SK-N-SH treated with all-trans-retinoic acid at 6 μM for 48 hours (cell line): ENCODE data around the gene SPN.

Source experiments
- BACH2 ChIP-seq: fragments of 250-450 bp; sonication (Bioruptor Pico); IDR thresholded peaks from 2 replicates; pipeline ENCODE4 v1.9.0; 2021; ENCODE audit warnings: mild to moderate bottlenecking, borderline replicate concordance
- CSRNP3 ChIP-seq: fragments of 250-450 bp; sonication (Bioruptor Pico); IDR thresholded peaks from 2 replicates; pipeline ENCODE4 v1.5.1; 2021; ENCODE audit warnings: mild to moderate bottlenecking, moderate library complexity
- SNAI2 ChIP-seq: fragments of 250-450 bp; sonication (Bioruptor Pico); IDR thresholded peaks from 2 replicates; pipeline ENCODE4 v1.5.0; 2020; ENCODE audit warnings: mild to moderate bottlenecking, moderate library complexity
- TCF4 ChIP-seq: fragments of 250-450 bp; sonication (Bioruptor Pico); IDR thresholded peaks from 2 replicates; pipeline ENCODE4 v1.8.0; 2021; ENCODE audit warnings: mild to moderate bottlenecking, moderate library complexity, borderline replicate concordance
- ZFP30 ChIP-seq: fragments of 450-650 bp; formaldehyde crosslinking; IDR thresholded peaks from 2 replicates; pipeline ENCODE4 v1.5.0; 2022; ENCODE audit warnings: mild to moderate bottlenecking, moderate library complexity
- ZNF8 ChIP-seq: fragments of 450-650 bp; formaldehyde crosslinking; IDR thresholded peaks from 2 replicates; pipeline ENCODE4 v1.5.0; 2020; ENCODE audit warnings: mild to moderate bottlenecking, moderate library complexity
- TF ChIP-seq, protein P1 (sequence below): fragments of 250-450 bp; sonication (Bioruptor Pico); IDR thresholded peaks from 2 replicates; pipeline ENCODE4 v1.5.0; 2020; ENCODE audit warnings: mild to moderate bottlenecking, moderate library complexity
- TF ChIP-seq, protein P2 (sequence below): fragments of 250-450 bp; sonication (Bioruptor Pico); IDR thresholded peaks from 2 replicates; pipeline ENCODE4 v1.8.0; 2020; ENCODE audit warnings: mild to moderate bottlenecking, moderate library complexity, borderline replicate concordance
- TF ChIP-seq, protein P3 (sequence below): fragments of 250-450 bp; sonication (Bioruptor Pico); IDR thresholded peaks from 2 replicates; pipeline ENCODE4 v1.8.0; 2021; ENCODE audit warnings: low read depth, mild to moderate bottlenecking, moderate library complexity, borderline replicate concordance

- TF ChIP-seq ZFP30 (CRISPR knock-in tag) (no peak), TCF4 (CRISPR knock-in tag) (no peak), CSRNP3 (CRISPR knock-in tag) (no peak), ZNF8 (CRISPR knock-in tag) (no peak), BACH2 (CRISPR knock-in tag) (no peak), SNAI2 (CRISPR knock-in tag) (no peak)
- TF ChIP-seq, protein P1, sequence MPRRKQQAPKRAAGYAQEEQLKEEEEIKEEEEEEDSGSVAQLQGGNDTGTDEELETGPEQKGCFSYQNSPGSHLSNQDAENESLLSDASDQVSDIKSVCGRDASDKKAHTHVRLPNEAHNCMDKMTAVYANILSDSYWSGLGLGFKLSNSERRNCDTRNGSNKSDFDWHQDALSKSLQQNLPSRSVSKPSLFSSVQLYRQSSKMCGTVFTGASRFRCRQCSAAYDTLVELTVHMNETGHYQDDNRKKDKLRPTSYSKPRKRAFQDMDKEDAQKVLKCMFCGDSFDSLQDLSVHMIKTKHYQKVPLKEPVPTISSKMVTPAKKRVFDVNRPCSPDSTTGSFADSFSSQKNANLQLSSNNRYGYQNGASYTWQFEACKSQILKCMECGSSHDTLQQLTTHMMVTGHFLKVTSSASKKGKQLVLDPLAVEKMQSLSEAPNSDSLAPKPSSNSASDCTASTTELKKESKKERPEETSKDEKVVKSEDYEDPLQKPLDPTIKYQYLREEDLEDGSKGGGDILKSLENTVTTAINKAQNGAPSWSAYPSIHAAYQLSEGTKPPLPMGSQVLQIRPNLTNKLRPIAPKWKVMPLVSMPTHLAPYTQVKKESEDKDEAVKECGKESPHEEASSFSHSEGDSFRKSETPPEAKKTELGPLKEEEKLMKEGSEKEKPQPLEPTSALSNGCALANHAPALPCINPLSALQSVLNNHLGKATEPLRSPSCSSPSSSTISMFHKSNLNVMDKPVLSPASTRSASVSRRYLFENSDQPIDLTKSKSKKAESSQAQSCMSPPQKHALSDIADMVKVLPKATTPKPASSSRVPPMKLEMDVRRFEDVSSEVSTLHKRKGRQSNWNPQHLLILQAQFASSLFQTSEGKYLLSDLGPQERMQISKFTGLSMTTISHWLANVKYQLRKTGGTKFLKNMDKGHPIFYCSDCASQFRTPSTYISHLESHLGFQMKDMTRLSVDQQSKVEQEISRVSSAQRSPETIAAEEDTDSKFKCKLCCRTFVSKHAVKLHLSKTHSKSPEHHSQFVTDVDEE (CRISPR knock-in tag): no peak
- TF ChIP-seq, protein P2, sequence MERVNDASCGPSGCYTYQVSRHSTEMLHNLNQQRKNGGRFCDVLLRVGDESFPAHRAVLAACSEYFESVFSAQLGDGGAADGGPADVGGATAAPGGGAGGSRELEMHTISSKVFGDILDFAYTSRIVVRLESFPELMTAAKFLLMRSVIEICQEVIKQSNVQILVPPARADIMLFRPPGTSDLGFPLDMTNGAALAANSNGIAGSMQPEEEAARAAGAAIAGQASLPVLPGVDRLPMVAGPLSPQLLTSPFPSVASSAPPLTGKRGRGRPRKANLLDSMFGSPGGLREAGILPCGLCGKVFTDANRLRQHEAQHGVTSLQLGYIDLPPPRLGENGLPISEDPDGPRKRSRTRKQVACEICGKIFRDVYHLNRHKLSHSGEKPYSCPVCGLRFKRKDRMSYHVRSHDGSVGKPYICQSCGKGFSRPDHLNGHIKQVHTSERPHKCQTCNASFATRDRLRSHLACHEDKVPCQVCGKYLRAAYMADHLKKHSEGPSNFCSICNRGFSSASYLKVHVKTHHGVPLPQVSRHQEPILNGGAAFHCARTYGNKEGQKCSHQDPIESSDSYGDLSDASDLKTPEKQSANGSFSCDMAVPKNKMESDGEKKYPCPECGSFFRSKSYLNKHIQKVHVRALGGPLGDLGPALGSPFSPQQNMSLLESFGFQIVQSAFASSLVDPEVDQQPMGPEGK (CRISPR knock-in tag): no peak
- TF ChIP-seq, protein P3, sequence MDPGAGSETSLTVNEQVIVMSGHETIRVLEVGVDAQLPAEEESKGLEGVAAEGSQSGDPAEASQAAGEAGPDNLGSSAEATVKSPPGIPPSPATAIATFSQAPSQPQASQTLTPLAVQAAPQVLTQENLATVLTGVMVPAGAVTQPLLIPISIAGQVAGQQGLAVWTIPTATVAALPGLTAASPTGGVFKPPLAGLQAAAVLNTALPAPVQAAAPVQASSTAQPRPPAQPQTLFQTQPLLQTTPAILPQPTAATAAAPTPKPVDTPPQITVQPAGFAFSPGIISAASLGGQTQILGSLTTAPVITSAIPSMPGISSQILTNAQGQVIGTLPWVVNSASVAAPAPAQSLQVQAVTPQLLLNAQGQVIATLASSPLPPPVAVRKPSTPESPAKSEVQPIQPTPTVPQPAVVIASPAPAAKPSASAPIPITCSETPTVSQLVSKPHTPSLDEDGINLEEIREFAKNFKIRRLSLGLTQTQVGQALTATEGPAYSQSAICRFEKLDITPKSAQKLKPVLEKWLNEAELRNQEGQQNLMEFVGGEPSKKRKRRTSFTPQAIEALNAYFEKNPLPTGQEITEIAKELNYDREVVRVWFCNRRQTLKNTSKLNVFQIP: no peak
These were observed 46.0 kb downstream of the SPN start for GRCh38 chr16:29708917-29709600.
